HepG2 (cell line): Measurements from ENCODE around the gene DOHH. TPM values are rescaled to one million over a fixed set of nuclear protein-coding genes. Genes with fewer than 3 reads are reported as not detected.

Experiments used
- ASH2L ChIP-seq: fragments of 300-600, 200-600 bp; sonication (generic); IDR thresholded peaks from 2 replicates; pipeline ENCODE4 v1.7.0; 2017; ENCODE audit warnings: low read depth, mild to moderate bottlenecking, moderate library complexity, mixed read lengths, low read length; ENCODE audit not compliant: insufficient read length
- ATF2 ChIP-seq: sonication (generic); formaldehyde crosslinking; IDR thresholded peaks from 2 replicates; pipeline ENCODE4 v1.4.0; 2020; ENCODE audit warnings: missing genetic modification reagents
- ATF3 ChIP-seq: sonication (generic); formaldehyde crosslinking; IDR thresholded peaks from 2 replicates; pipeline ENCODE4 v1.4.0; 2020; ENCODE audit warnings: missing genetic modification reagents
- ATF7 ChIP-seq, 2 experiments: fragments of 450-650 bp in 1 of 2; sonication (generic) in 1 of 2; formaldehyde crosslinking in 1 of 2; IDR thresholded peaks; 2 replicates each; pipeline versions ENCODE4 v1.4.0 to v1.6.1; 2016 to 2020; ENCODE audit warnings: antibody characterized with exemption in 1 of 2, mild to moderate bottlenecking in 1 of 2, missing genetic modification reagents in 1 of 2
- CREB3 ChIP-seq: sonication (generic); formaldehyde crosslinking; IDR thresholded peaks from 2 replicates; pipeline ENCODE4 v1.5.0; 2020; ENCODE audit warnings: missing genetic modification reagents
- FOXJ3 ChIP-seq: sonication (generic); formaldehyde crosslinking; IDR thresholded peaks from 2 replicates; pipeline ENCODE4 v1.4.0; 2020; ENCODE audit warnings: missing genetic modification reagents, mild to moderate bottlenecking, borderline replicate concordance
- HDAC2 ChIP-seq: sonication (generic); formaldehyde crosslinking; IDR thresholded peaks from 2 replicates; pipeline ENCODE4 v1.4.0; 2020; ENCODE audit warnings: missing genetic modification reagents
- HNF1B ChIP-seq: sonication (generic); formaldehyde crosslinking; IDR thresholded peaks from 2 replicates; pipeline ENCODE4 v1.5.1; 2020; ENCODE audit warnings: mild to moderate bottlenecking, moderate library complexity, missing genetic modification reagents
- HOXA7 ChIP-seq: sonication (generic); formaldehyde crosslinking; IDR thresholded peaks from 2 replicates; pipeline ENCODE4 v1.8.1; 2022; ENCODE audit warnings: mild to moderate bottlenecking, missing genetic modification reagents, moderate library complexity
- ISX ChIP-seq: sonication (generic); formaldehyde crosslinking; conservative IDR thresholded peaks from 2 replicates; pipeline ENCODE4 v1.5.0; 2020; ENCODE audit warnings: missing genetic modification reagents
- KMT2A ChIP-seq: sonication (generic); formaldehyde crosslinking; IDR thresholded peaks from 2 replicates; pipeline ENCODE4 v1.4.0; 2020; ENCODE audit warnings: missing genetic modification reagents
- PAWR ChIP-seq: sonication (generic); formaldehyde crosslinking; IDR thresholded peaks from 2 replicates; pipeline ENCODE4 v1.4.0; 2020; ENCODE audit warnings: missing genetic modification reagents, mild to moderate bottlenecking, borderline replicate concordance
- POGZ ChIP-seq: sonication (generic); formaldehyde crosslinking; IDR thresholded peaks from 2 replicates; pipeline ENCODE4 v1.4.0; 2020; ENCODE audit warnings: mild to moderate bottlenecking, missing genetic modification reagents
- SAFB2 ChIP-seq: sonication (generic); formaldehyde crosslinking; IDR thresholded peaks from 2 replicates; pipeline ENCODE4 v1.5.1; 2020; ENCODE audit warnings: missing genetic modification reagents, low read depth, mild to moderate bottlenecking, borderline replicate concordance
- SMARCC2 ChIP-seq: fragments of 450-650 bp; IDR thresholded peaks from 2 replicates; pipeline ENCODE4 v1.6.1; 2017; ENCODE audit warnings: antibody characterized with exemption, mild to moderate bottlenecking
- TFE3 ChIP-seq: IDR thresholded peaks from 2 replicates; pipeline ENCODE4 v1.6.1; 2016
- ZBTB26 ChIP-seq: IDR thresholded peaks from 2 replicates; pipeline ENCODE4 v1.6.1; 2016; ENCODE audit warnings: missing compliant biosample characterization, missing genetic modification reagents, borderline replicate concordance
- ZFY ChIP-seq: sonication (generic); formaldehyde crosslinking; IDR thresholded peaks from 2 replicates; pipeline ENCODE4 v1.4.0; 2020; ENCODE audit warnings: missing genetic modification reagents
- ZNF180 ChIP-seq: sonication (generic); formaldehyde crosslinking; IDR thresholded peaks from 2 replicates; pipeline ENCODE4 v1.4.0; 2020; ENCODE audit warnings: low read depth, missing genetic modification reagents, borderline replicate concordance
- ZNF570 ChIP-seq: sonication (generic); formaldehyde crosslinking; IDR thresholded peaks from 2 replicates; pipeline ENCODE4 v1.4.0; 2020; ENCODE audit warnings: mild to moderate bottlenecking, missing genetic modification reagents, borderline replicate concordance
- ZNF644 ChIP-seq: IDR thresholded peaks from 2 replicates; pipeline ENCODE4 v1.6.1; 2016; ENCODE audit warnings: low read depth
- ZNF740 ChIP-seq: sonication (generic); formaldehyde crosslinking; IDR thresholded peaks from 2 replicates; pipeline ENCODE4 v1.4.0; 2020; ENCODE audit warnings: missing genetic modification reagents
- polyA plus RNA-seq, 8 experiments: library from polyadenylated mRNA; depleted of rRNA in 3 of 8; stranded (reverse) in 7 of 8; unstranded in 1 of 8; fragments of >200 nt; fragmentation: Illumina TruSeq in 4 of 8; extraction: Trizol in 4 of 8; gene quantifications; 2 replicates each; pipeline versions ENCODE4 v1.2.1 to v1.2.3, GENCODE V29; 2011 to 2016; ENCODE audit warnings: low read depth in 4 of 8, missing spikeins in 1 of 8, mixed read lengths in 1 of 8; ENCODE audit not compliant: insufficient read depth in 1 of 8
- total RNA-seq, 5 experiments: library from RNA; depleted of rRNA; stranded (reverse); fragments of >200 nt; fragmentation: Illumina TruSeq; extraction: Trizol; gene quantifications; 2 replicates each; pipeline ENCODE4 v1.2.3, GENCODE V29; 2016; ENCODE audit warnings: low read depth in 1 of 5

DOHH gene
- total and polyA plus RNA-seq, 2 of the 13 experiments (the other 11 are each of a cell fraction or from before 2014, with no cell fraction given): 3.5 to 13.7 TPM

GRCh38 chr19:3500429-3501101, at the start of gene DOHH (continued):
- TF ChIP-seq ATF2 (CRISPR knock-in tag) (peak; percentile 76), TFE3 (peak; percentile 87; the same call in 1 of the 2 replicates), HNF1B (CRISPR knock-in tag) (peak; percentile 69), HDAC2 (CRISPR knock-in tag) (peak; percentile 79), ZNF180 (CRISPR knock-in tag) (no peak; the same call in 1 of the 2 replicates), ZBTB26 (peak; percentile 81; the same call in 1 of the 2 replicates), ATF3 (CRISPR knock-in tag) (peak; percentile 60), CREB3 (no peak), POGZ (CRISPR knock-in tag) (peak; percentile 78), PAWR (0 out of 2 replicates have a peak, but pooled peaks have one; percentile 45), SAFB2 (CRISPR knock-in tag) (peak; percentile 77), ZFY (CRISPR knock-in tag) (peak; percentile 75), FOXJ3 (CRISPR knock-in tag) (no peak), ZNF570 (peak; percentile 73; the same call in 1 of the 2 replicates), ZNF740 (no peak), ASH2L (peak; percentile 95), ISX (CRISPR knock-in tag) (no peak), ATF7 (IDR thresholded peaks at IDR 0.05) (peak; percentile 91), ATF7 (CRISPR knock-in tag; IDR thresholded peaks at IDR 0.05) (peak; percentile 53), SMARCC2 (no peak), KMT2A (CRISPR knock-in tag) (peak; percentile 86), HOXA7 (CRISPR knock-in tag) (no peak), ZNF644 (CRISPR knock-in tag) (no peak)
